SU-DHL-6 (cell line): ENCODE results near the gene TREML4.

Source experiments
- H2AFZ ChIP-seq: fragments of 200-600 bp; sonication (generic); 2 replicates; pipeline ENCODE4 v1.6.1; 2014; ENCODE audit warnings: low read depth, mild to moderate bottlenecking, moderate library complexity, mixed read lengths, antibody characterized with exemption, low read length; ENCODE audit not compliant: severe bottlenecking
- H3F3A ChIP-seq: fragments of 200-600 bp; shearing (Covaris generic); 2 replicates; pipeline ENCODE4 v1.6.0; 2016; ENCODE audit warnings: antibody characterized with exemption, mild to moderate bottlenecking; ENCODE audit not compliant: insufficient read depth
- H3K27ac ChIP-seq: fragments of 200-600 bp; sonication (generic); 2 replicates; pipeline ENCODE4 v1.5.1; 2016; ENCODE audit warnings: low read depth, mild to moderate bottlenecking, low read length, moderate library complexity, mixed read lengths
- H3K27me3 ChIP-seq: fragments of 200-600 bp; sonication (generic), shearing (Covaris generic); 2 replicates; pipeline ENCODE4 v1.6.0; 2014; ENCODE audit warnings: mild to moderate bottlenecking, low read length
- H3K36me3 ChIP-seq: fragments of 200-600 bp; sonication (generic); 2 replicates; pipeline ENCODE4 v1.6.1; 2014; ENCODE audit warnings: mild to moderate bottlenecking, low read length, mixed read lengths
- H3K4me2 ChIP-seq: fragments of 300-600, 200-600 bp; shearing (Covaris generic), sonication (generic); 2 replicates; pipeline ENCODE4 v1.6.0; 2014; ENCODE audit warnings: low read length, low read depth, mild to moderate bottlenecking; ENCODE audit not compliant: poor library complexity, severe bottlenecking
- H3K4me3 ChIP-seq: fragments of 200-600 bp; sonication (generic); 2 replicates; pipeline ENCODE4 v1.5.1; 2014; ENCODE audit warnings: antibody characterized with exemption, low read length, mild to moderate bottlenecking, mixed read lengths; ENCODE audit not compliant: insufficient read depth, poor library complexity, severe bottlenecking
- H3K79me2 ChIP-seq: fragments of 200-600 bp; sonication (generic); 2 replicates; pipeline ENCODE4 v1.6.1; 2014; ENCODE audit warnings: mild to moderate bottlenecking, low read length, moderate library complexity; ENCODE audit not compliant: insufficient read depth
- H3K9ac ChIP-seq: fragments of 200-600 bp; sonication (generic); 2 replicates; pipeline ENCODE4 v1.7.0; 2014; ENCODE audit warnings: mild to moderate bottlenecking, low read length
- H3K9me2 ChIP-seq: fragments of 200-600 bp; sonication (generic); replicated peaks from 2 replicates; pipeline ENCODE4 v1.6.1; 2014; ENCODE audit warnings: low read length; ENCODE audit not compliant: insufficient read depth
- H3K9me3 ChIP-seq: fragments of 200-600 bp; sonication (generic); 2 replicates; pipeline ENCODE4 v1.6.1; 2014; ENCODE audit warnings: low read length, mixed read lengths; ENCODE audit not compliant: insufficient read depth
- H4K20me1 ChIP-seq: fragments of 200-600 bp; sonication (generic); 2 replicates; pipeline ENCODE4 v1.6.1; 2014; ENCODE audit warnings: low read depth, mild to moderate bottlenecking, antibody characterized with exemption, low read length, moderate library complexity, mixed read lengths
- EZH2phosphoT487 ChIP-seq: fragments of 200-600 bp; sonication (generic), shearing (Covaris generic); conservative IDR thresholded peaks from 2 replicates; pipeline ENCODE4 v1.6.1; 2018; ENCODE audit warnings: mild to moderate bottlenecking, antibody characterized with exemption, low read length, moderate library complexity, mixed read lengths
- TF ChIP-seq, protein P1 (sequence below): fragments of 200-600 bp; sonication (generic); IDR thresholded peaks from one replicate; pipeline ENCODE4 v1.5.1; 2017; ENCODE audit warnings: antibody characterized with exemption, mild to moderate bottlenecking, low read length, moderate library complexity; ENCODE audit not compliant: insufficient read depth, poor library complexity, severe bottlenecking

The TREML4 gene

DNA sequence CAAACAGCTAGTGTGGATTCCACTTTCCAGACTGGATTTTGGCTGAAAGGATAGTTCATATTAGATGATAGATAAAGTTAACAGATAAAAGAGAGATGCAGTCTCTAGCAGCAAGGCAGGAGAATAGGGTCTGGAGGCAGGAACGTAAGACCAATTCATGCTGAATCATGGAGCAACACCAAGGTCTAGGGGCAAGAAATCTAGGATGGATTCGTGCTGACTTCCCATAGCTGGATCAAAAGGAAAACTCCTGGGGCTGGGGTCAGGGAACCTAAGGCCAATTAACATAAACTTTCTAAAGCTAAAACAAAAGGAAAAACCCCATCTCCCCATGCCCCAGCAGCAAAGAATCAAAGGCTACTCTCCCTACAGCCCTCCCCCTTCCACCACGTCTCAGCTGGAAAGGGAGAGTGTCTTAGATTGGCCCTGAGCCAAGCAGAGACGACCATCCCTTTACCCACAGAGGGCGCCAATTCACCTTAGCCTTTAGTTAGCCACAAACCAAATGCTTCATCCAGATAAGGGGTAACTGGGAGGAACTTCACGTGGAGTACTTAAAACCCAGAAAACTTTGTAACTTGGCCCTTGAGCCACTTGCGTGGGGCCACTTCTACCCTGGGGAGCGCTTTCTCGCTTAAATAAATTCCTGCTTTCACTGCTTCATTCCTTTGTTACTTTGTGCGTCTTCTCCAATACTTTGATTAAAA lies 50.7 kb downstream of the TREML4 start:
- Histone ChIP-seq H3K4me3 (no peak overlapping the region), H3K36me3 (no peaks in the 10 kb centered on the region), H4K20me1 (no peaks in the 10 kb centered on the region), H3K4me2 (no peak overlapping the region), H3K27me3 (no peaks in the 10 kb centered on the region), H3F3A (no peaks in the 10 kb centered on the region), H3K27ac (no peak overlapping the region), H3K9me3 (no peaks in the 10 kb centered on the region), H3K9me2 (no peaks in the 10 kb centered on the region), H3K79me2 (no peaks in the 10 kb centered on the region), H3K9ac (no peak overlapping the region), H2AFZ (peak overlapping the region; percentile 45)
- TF ChIP-seq EZH2phosphoT487: no peak
- TF ChIP-seq, protein P1, sequence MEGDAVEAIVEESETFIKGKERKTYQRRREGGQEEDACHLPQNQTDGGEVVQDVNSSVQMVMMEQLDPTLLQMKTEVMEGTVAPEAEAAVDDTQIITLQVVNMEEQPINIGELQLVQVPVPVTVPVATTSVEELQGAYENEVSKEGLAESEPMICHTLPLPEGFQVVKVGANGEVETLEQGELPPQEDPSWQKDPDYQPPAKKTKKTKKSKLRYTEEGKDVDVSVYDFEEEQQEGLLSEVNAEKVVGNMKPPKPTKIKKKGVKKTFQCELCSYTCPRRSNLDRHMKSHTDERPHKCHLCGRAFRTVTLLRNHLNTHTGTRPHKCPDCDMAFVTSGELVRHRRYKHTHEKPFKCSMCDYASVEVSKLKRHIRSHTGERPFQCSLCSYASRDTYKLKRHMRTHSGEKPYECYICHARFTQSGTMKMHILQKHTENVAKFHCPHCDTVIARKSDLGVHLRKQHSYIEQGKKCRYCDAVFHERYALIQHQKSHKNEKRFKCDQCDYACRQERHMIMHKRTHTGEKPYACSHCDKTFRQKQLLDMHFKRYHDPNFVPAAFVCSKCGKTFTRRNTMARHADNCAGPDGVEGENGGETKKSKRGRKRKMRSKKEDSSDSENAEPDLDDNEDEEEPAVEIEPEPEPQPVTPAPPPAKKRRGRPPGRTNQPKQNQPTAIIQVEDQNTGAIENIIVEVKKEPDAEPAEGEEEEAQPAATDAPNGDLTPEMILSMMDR: peak; percentile 93

DNA sequence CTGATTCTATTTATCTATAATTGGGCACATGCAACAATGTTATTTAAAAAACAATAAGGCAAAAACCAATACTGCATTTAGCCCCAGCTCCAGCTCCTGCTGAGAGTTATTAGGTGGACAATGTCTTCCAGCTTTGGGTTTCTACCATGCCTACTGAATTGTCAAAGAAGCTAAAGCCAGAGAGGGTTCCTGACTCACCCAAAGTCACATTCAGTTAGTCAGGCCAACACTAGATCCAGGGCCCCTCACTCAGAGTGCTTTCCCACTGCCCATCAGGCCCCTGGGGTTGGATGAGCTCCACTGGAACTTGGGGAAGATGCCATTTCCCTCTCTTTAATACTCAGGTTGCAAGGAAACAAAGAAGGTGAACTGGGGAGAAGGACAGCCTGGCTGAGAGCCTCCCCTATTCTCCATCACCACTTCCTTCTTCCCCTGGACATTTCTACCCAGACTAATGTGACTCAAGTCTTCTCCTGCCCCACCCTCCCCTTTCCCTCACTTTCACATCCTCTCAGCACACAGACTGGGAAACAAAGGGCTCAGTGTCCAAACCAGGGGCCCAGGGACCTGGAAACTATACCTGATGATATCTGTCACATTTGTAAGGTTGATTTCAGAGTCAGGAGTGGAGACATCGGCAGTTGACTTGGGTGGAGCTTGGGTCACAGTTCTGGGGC lies 52.4 kb downstream of the TREML4 start:
- H3K4me3 ChIP-seq: no peak overlapping the region
- no peaks in the 10 kb centered on the region for H3K27me3 ChIP-seq
- TF ChIP-seq, protein P1: no peak
- no peak for TF ChIP-seq EZH2phosphoT487
- no peaks in the 10 kb centered on the region for H4K20me1 ChIP-seq
- no peak overlapping the region for H3K27ac ChIP-seq
- no peak overlapping the region for H3K9ac ChIP-seq
- no peaks in the 10 kb centered on the region for H3K79me2 ChIP-seq
- no peaks in the 10 kb centered on the region for H3K36me3 ChIP-seq
- no peaks in the 10 kb centered on the region for H3K9me2 ChIP-seq
- no peaks in the 10 kb centered on the region for H3F3A ChIP-seq
- H3K9me3 ChIP-seq: no peaks in the 10 kb centered on the region
- no peak overlapping the region for H2AFZ ChIP-seq
- H3K4me2 ChIP-seq: no peak overlapping the region

DNA sequence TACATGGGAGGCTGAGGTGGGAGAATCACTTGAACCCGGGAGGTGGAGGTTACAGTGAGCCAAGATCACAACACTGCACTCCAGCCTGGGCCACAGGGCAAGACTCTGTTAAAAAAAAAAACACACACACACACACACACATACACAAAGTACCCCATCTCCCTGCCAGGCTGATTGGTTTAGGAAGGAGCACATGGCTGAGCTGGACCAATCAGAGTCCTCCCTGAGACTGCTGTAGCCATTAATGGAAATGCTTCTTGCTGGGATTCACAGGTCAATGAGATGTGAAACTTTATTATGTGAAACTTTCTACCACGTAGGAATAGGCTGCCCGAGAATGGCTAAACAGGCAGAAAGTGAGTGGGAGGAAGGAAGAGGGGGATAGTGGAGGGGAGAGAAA lies 55.5 kb downstream of the TREML4 start:
- H3K27me3 ChIP-seq: no peaks in the 10 kb centered on the region
- H3K4me3 ChIP-seq: no peak overlapping the region
- TF ChIP-seq, protein P1: no peak
- TF ChIP-seq EZH2phosphoT487: no peak
- H3K9me2 ChIP-seq: no peaks in the 10 kb centered on the region
- H2AFZ ChIP-seq: no peak overlapping the region
- no peaks in the 10 kb centered on the region for H4K20me1 ChIP-seq
- no peak overlapping the region for H3K9ac ChIP-seq
- H3K27ac ChIP-seq: no peak overlapping the region
- no peaks in the 10 kb centered on the region for H3K36me3 ChIP-seq
- no peak overlapping the region for H3K4me2 ChIP-seq
- no peaks in the 10 kb centered on the region for H3K9me3 ChIP-seq
- no peaks in the 10 kb centered on the region for H3K79me2 ChIP-seq
- no peaks in the 10 kb centered on the region for H3F3A ChIP-seq
